Ishikawa (cell line): ENCODE measurements around the gene WDR89.

ENCODE experiments used
- CREB1 ChIP-seq: IDR thresholded peaks from 2 replicates; pipeline ENCODE4 v1.6.1; 2012; ENCODE audit warnings: low read depth
- TF ChIP-seq, protein P1 (sequence below): IDR thresholded peaks from 2 replicates; pipeline ENCODE4 v1.6.1; 2012; ENCODE audit warnings: low read depth, mild to moderate bottlenecking

DNA sequence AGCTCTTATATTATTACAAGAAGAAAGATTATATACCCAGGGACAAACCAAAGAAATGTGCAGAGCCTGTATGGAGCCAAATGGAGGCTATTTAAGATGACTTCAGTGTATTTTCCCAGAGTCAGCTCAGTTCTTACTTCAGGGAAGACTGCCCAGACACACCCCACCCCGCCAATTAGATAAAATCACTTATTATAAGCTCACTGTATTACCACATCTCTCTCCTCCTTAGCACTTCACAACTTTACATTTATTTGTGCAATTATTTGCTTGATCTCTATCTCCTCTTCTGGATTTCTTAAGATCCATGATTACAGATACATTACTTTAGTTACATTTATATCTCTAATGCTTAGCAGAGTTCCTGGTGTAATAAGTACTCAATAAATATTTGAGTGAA is 24.7 kb upstream of the WDR89 start:
- TF ChIP-seq CREB1 = no peak
- TF ChIP-seq, protein P1, sequence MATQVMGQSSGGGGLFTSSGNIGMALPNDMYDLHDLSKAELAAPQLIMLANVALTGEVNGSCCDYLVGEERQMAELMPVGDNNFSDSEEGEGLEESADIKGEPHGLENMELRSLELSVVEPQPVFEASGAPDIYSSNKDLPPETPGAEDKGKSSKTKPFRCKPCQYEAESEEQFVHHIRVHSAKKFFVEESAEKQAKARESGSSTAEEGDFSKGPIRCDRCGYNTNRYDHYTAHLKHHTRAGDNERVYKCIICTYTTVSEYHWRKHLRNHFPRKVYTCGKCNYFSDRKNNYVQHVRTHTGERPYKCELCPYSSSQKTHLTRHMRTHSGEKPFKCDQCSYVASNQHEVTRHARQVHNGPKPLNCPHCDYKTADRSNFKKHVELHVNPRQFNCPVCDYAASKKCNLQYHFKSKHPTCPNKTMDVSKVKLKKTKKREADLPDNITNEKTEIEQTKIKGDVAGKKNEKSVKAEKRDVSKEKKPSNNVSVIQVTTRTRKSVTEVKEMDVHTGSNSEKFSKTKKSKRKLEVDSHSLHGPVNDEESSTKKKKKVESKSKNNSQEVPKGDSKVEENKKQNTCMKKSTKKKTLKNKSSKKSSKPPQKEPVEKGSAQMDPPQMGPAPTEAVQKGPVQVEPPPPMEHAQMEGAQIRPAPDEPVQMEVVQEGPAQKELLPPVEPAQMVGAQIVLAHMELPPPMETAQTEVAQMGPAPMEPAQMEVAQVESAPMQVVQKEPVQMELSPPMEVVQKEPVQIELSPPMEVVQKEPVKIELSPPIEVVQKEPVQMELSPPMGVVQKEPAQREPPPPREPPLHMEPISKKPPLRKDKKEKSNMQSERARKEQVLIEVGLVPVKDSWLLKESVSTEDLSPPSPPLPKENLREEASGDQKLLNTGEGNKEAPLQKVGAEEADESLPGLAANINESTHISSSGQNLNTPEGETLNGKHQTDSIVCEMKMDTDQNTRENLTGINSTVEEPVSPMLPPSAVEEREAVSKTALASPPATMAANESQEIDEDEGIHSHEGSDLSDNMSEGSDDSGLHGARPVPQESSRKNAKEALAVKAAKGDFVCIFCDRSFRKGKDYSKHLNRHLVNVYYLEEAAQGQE = no peak
